Measurements from ENCODE around the gene TREX2.

GRCh38 chrX:153459986-153460385, 14.1 kb upstream of the TREX2 start:
- TF ChIP-seq EP300 (IDR thresholded peaks at IDR 0.05) (no peak), CTCF (IDR thresholded peaks at IDR 0.05) (no peak)

Measured in ovary (tissue), 3 donors.